Heart left ventricle (tissue), 16 donors: ENCODE data around the gene RPL18A. TPM values are rescaled to one million over a fixed set of nuclear protein-coding genes. Genes with fewer than 3 reads are reported as not detected.

Source experiments
- ATAC-seq, 4 donors: fragments of 200-7000 bp; cut with Tn5 transposase; one replicate each; pipeline ENCODE4 v1.9.1; 2020 to 2022; ENCODE audit warnings: moderate library complexity in 4 of 4, mild to moderate bottlenecking in 3 of 4, moderate number of reproducible peaks in 1 of 4
- DNase-seq, 5 donors: peaks; one replicate each; pipeline ENCODE4 v3.0.0-alpha.2; 2020
- H3K27ac ChIP-seq, 12 donors: fragments of 200-600 bp; sonication (generic) in 4 of 12; one replicate each; pipeline versions ENCODE4 v1.5.0 to v1.8.0; 2016 to 2022; ENCODE audit warnings: mild to moderate bottlenecking in 2 of 12
- H3K27me3 ChIP-seq, 9 donors: fragments of 200-600 bp; sonication (generic) in 2 of 9; one replicate each; pipeline versions ENCODE4 v1.5.1 to v1.8.0; 2016 to 2022; ENCODE audit warnings: mild to moderate bottlenecking in 3 of 9
- H3K36me3 ChIP-seq, 9 donors: fragments of 200-600 bp; sonication (generic) in 2 of 9; one replicate each; pipeline versions ENCODE4 v1.5.0 to v1.8.0; 2018 to 2022; ENCODE audit warnings: mild to moderate bottlenecking in 2 of 9
- H3K4me1 ChIP-seq, 12 donors: fragments of 200-600 bp; sonication (generic) in 4 of 12; one replicate each; pipeline versions ENCODE4 v1.5.0 to v1.8.0; 2016 to 2022; ENCODE audit warnings: mild to moderate bottlenecking in 3 of 12
- H3K4me3 ChIP-seq, 12 donors: fragments of 200-600 bp; sonication (generic) in 4 of 12; one replicate each; pipeline versions ENCODE4 v1.5.0 to v1.8.0; 2017 to 2022; ENCODE audit warnings: mild to moderate bottlenecking in 9 of 12, moderate library complexity in 4 of 12
- H3K9me3 ChIP-seq, 12 donors: fragments of 200-600 bp; sonication (generic) in 4 of 12; one replicate each; pipeline versions ENCODE4 v1.5.0 to v1.8.0; 2016 to 2022; ENCODE audit warnings: mild to moderate bottlenecking in 1 of 12
- CTCF ChIP-seq, 12 donors: fragments of 200-600 bp; sonication (generic) in 4 of 12; IDR thresholded peaks; one replicate each; pipeline versions ENCODE4 v1.5.0 to v1.8.0; 2018 to 2022; ENCODE audit warnings: antibody characterized with exemption in 12 of 12, mild to moderate bottlenecking in 5 of 12
- POLR2A ChIP-seq, 2 donors: fragments of 450-650 bp; IDR thresholded peaks; one replicate each; pipeline ENCODE4 v1.6.1; 2017; ENCODE audit warnings: antibody characterized with exemption in 2 of 2, mild to moderate bottlenecking in 2 of 2, moderate library complexity in 2 of 2
- WGBS, 4 donors: extraction: QIAGEN DNeasy Blood & Tissue Kit in 2 of 4; methylation state at CpG; one replicate each; pipeline versions ENCODE4 v1.1.5 to v1.1.7; 2013 to 2018; 5-methylcytosine and 5-hydroxymethylcytosine counted together
- intact Hi-C, 10 donors: fragments of 100-400 bp; cut with DNase I; formaldehyde crosslinking; loops; one replicate each; pipeline versions ENCODE4 v1.11.1 to v1.14.2; 2022
- polyA plus RNA-seq, 2 donors: library from polyadenylated mRNA; stranded (reverse); fragments of 200-250 nt; gene quantifications; one replicate each; pipeline ENCODE4 v1.2.3, GENCODE V29; 2013
- total RNA-seq, 9 donors: library from RNA; depleted of rRNA in 2 of 9; stranded (reverse); fragments of >200 nt in 2 of 9; fragmentation: NEBNext Ultra II Directional in 3 of 9; extraction: Animal tissue kit (Norgen Biotek cat#: 25700) in 3 of 9; gene quantifications; one replicate each; pipeline versions ENCODE4 v1.1.0 to v1.2.4, GENCODE V29; 2016 to 2023
- donor health status: ischemic (EF 13 %, LVEDD 7.1; RV severe dilation, severe dysfunction).
- donor health status: healthy with polysubstance abuse.
- donor health status: DM: no; HTN: yes; CAD: no.
- donor health status: DM: no; HTN: no; CAD: no.
- donor health status: ischemic (EF 25% LVEDD 6.9; RV normal size, moderate dysfunction).
- donor health status: ischemic (EF 25% LVEDD 5.7; RV mildly dilated, moderate dysfunction).
- donor health status: healthy.
- donor health status: DM: yes; HTN: yes; CAD: no.
- donor health status: ischemic (EF 35%, LVEDD 5.7; RV mildly dilated, moderate dysfunction).
- donor health status: nonischemic (EF 11% LVEDD 7.7; RV severe dilation, severe dysfunction).
- donor health status: DM: yes; HTN: yes; CAD: no.
- donor health status: PGD.
- donor health status: ischemic (EF 29% LVEDD 5.4; RV normal size, mild dysfunction).
- donor health status: nonischemic (EF 23%, LVEDD 6.1; RV moderate dilation, normal function).

RPL18A gene
- total and polyA plus RNA-seq, 11 donors, result 566 to 2,031 (median 765) TPM

DNA sequence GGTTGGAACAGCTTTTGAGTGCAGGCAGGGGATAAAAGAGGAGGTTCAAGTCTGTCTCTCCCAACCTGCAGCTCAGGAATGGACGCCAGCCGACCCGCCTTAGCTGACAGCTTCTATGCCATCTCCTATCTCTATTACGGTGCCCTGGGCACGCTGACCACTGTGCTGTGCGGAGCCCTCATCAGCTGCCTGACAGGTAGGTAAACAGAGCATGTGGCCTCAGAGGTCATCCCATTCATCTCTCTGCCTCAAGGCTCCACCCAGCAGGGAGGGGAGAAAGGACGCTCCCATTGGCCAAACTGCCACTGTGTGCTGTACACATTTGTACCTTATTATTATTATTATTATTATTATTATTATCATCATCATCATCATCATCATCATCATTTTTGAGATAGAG, 28.6 kb downstream of the RPL18A start:
- intact Hi-C loops, result loop anchor here in 1 of 10 donors (10.0 kb wide), 1 partner anchor 97 kb away; no protein-coding TSS in a partner anchor
- no peaks in the 10 kb centered on the region for H3K36me3 ChIP-seq
- no peaks in the 10 kb centered on the region for H3K4me1 ChIP-seq
- DNase-seq, result no peak
- H3K4me3 ChIP-seq, result no peak overlapping the region
- H3K27me3 ChIP-seq, result peaks cover 0 to 29% (median 0%) of the 10 kb centered on the region in 9 donors
- no peak for ATAC-seq
- WGBS, 4 donors, result 66 to 85% (median 75%) methylated on average over 7 of the region's 7 CpGs
- H3K9me3 ChIP-seq, result no peaks in the 10 kb centered on the region
- H3K27ac ChIP-seq, result no peak overlapping the region
- TF ChIP-seq CTCF (IDR thresholded peaks at IDR 0.05) (no peak), POLR2A (IDR thresholded peaks at IDR 0.05) (no peak)

- Histone ChIP-seq H3K4me3 (no peak overlapping the region), H3K27me3 (peaks cover 0 to 27% (median 6%) of the 10 kb centered on the region in 9 donors), H3K4me1 (no peaks in the 10 kb centered on the region), H3K27ac (no peak overlapping the region), H3K9me3 (no peaks in the 10 kb centered on the region), H3K36me3 (no peaks in the 10 kb centered on the region)
- 23 to 30% (median 24%) methylated on average over 18 of the region's 18 CpGs for WGBS, 4 donors
- TF ChIP-seq POLR2A (IDR thresholded peaks at IDR 0.05) (no peak), CTCF (IDR thresholded peaks at IDR 0.05) (no peak)
- no peak for DNase-seq
- intact Hi-C loops, result loop anchor here in 1 of 10 donors (10.0 kb wide), 1 partner anchor 95 kb away; no protein-coding TSS in a partner anchor
- ATAC-seq, result no peak
These were observed 30.0 kb downstream of the RPL18A start for GRCh38 chr19:17889609-17890214.

DNA sequence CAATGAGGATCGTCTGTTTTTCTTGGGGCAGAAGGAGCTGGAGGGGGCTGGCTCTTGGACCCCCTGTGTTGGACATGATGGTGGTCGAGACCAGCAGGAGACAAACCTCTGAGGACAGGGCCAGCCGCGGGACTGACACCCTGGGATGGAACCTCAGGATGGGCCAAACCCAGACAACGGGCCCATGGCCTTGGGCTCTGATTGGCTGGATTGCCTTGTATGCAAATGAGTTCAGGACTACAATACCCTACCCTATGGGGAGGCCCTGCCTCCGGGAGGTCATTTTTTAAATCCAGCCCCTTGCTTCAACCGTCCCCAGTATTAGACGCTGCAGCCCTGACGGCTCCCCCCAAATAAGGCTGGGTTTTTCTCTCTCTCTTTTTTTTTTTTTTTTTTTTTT, 34.1 kb downstream of the RPL18A start:
- no peaks in the 10 kb centered on the region for H3K4me1 ChIP-seq
- no peak for DNase-seq
- H3K27ac ChIP-seq, result no peak overlapping the region
- no peak for ATAC-seq
- peaks cover 0 to 52% (median 6%) of the 10 kb centered on the region in 9 donors for H3K27me3 ChIP-seq
- no peak overlapping the region for H3K4me3 ChIP-seq
- intact Hi-C loops, result no loop called here
- 65 to 81% (median 78%) methylated on average over 7 to 9 of the region's 9 CpGs for WGBS, 4 donors
- H3K9me3 ChIP-seq, result no peaks in the 10 kb centered on the region
- TF ChIP-seq CTCF (IDR thresholded peaks at IDR 0.05), result no peak
- TF ChIP-seq POLR2A (IDR thresholded peaks at IDR 0.05), result no peak
- H3K36me3 ChIP-seq, result no peaks in the 10 kb centered on the region

- Histone ChIP-seq H3K27ac (no peak overlapping the region), H3K27me3 (peaks cover 0 to 34% (median 3%) of the 10 kb centered on the region in 9 donors), H3K4me1 (no peaks in the 10 kb centered on the region), H3K4me3 (no peak overlapping the region), H3K9me3 (peaks cover 0 to 5% (median under 1%) of the 10 kb centered on the region in 12 donors), H3K36me3 (no peaks in the 10 kb centered on the region)
- intact Hi-C loops, result no loop called here
- DNase-seq (no peak), ATAC-seq (no peak)
- TF ChIP-seq CTCF (IDR thresholded peaks at IDR 0.05) (no peak), POLR2A (IDR thresholded peaks at IDR 0.05) (no peak)
- WGBS, 4 donors, result 51 to 75% (median 65%) methylated on average over 6 of the region's 6 CpGs
These were observed 43.0 kb downstream of the RPL18A start for GRCh38 chr19:17902701-17903100.
